WTC11 (cell line): ENCODE data around the gene PRKN. TPM values are rescaled to one million over a fixed set of nuclear protein-coding genes. Genes with fewer than 3 reads are reported as not detected.
A peak's percentile ranks its signal among the peaks of the same experiment; 100 is the strongest.

ENCODE experiments used
- ATAC-seq: fragments of 200-7000 bp; cut with Tn5 transposase; 2 replicates; pipeline ENCODE4 v1.10.0; 2021; ENCODE audit warnings: mild to moderate bottlenecking, moderate library complexity
- CTCF ChIA-PET: fragments of 300-600 bp; sonication (Branson Sonifier 250); formaldehyde crosslinking; loops from one replicate; lab custom pipeline; 2021; ENCODE audit warnings: antibody characterized with exemption; lab: Charles Lee
- POLR2A ChIA-PET: fragments of 350-600 bp; sonication (Branson Sonifier 250); formaldehyde crosslinking; loops from one replicate; lab custom pipeline; 2021; ENCODE audit warnings: antibody characterized with exemption; lab: Charles Lee
- DNase-seq: peaks from one replicate; pipeline ENCODE4 v3.0.0; 2021; ENCODE audit warnings: low spot score
- H3K27ac Mint-ChIP-seq: 2 replicates; pipeline ENCODE4 v1.8.0; 2021; ENCODE audit warnings: mixed read lengths
- H3K27me3 Mint-ChIP-seq: 2 replicates; pipeline ENCODE4 v1.8.0; 2021; ENCODE audit warnings: low read depth, mild to moderate bottlenecking, moderate library complexity, mixed read lengths
- H3K36me3 Mint-ChIP-seq: 2 replicates; pipeline ENCODE4 v1.8.0; 2021; ENCODE audit warnings: mixed read lengths
- H3K4me1 Mint-ChIP-seq: 2 replicates; pipeline ENCODE4 v1.8.0; 2022; ENCODE audit warnings: mixed read lengths
- H3K4me3 Mint-ChIP-seq: 2 replicates; pipeline ENCODE4 v1.8.0; 2021; ENCODE audit warnings: mild to moderate bottlenecking, moderate library complexity, mixed read lengths
- H3K9me3 Mint-ChIP-seq: 2 replicates; pipeline ENCODE4 v1.8.0; 2021; ENCODE audit warnings: mixed read lengths
- ARID4B ChIP-seq: sonication (generic); formaldehyde crosslinking; IDR thresholded peaks from 2 replicates; pipeline ENCODE4 v1.8.0; 2023; ENCODE audit warnings: missing genetic modification reagents, mild to moderate bottlenecking, borderline replicate concordance
- CREM ChIP-seq: sonication (generic); formaldehyde crosslinking; IDR thresholded peaks from 2 replicates; pipeline ENCODE4 v1.8.1; 2022; ENCODE audit warnings: mild to moderate bottlenecking, missing genetic modification reagents, moderate library complexity
- ETV6 ChIP-seq: sonication (generic); formaldehyde crosslinking; IDR thresholded peaks from 2 replicates; pipeline ENCODE4 v1.8.1; 2022; ENCODE audit warnings: mild to moderate bottlenecking, missing genetic modification reagents
- MLX ChIP-seq: sonication (generic); formaldehyde crosslinking; IDR thresholded peaks from 2 replicates; pipeline ENCODE4 v1.8.1; 2023; ENCODE audit warnings: mild to moderate bottlenecking, missing genetic modification reagents, moderate library complexity
- NFYB ChIP-seq: sonication (generic); formaldehyde crosslinking; conservative IDR thresholded peaks from 2 replicates; pipeline ENCODE4 v1.8.0; 2022; ENCODE audit warnings: low read depth, missing genetic modification reagents
- NR3C1 ChIP-seq: sonication (generic); formaldehyde crosslinking; conservative IDR thresholded peaks from 2 replicates; pipeline ENCODE4 v1.8.1; 2023; ENCODE audit warnings: low read depth, mild to moderate bottlenecking, missing genetic modification reagents
- SP1 ChIP-seq: sonication (generic); formaldehyde crosslinking; conservative IDR thresholded peaks from 2 replicates; pipeline ENCODE4 v1.8.1; 2022; ENCODE audit warnings: missing genetic modification reagents
- USF1 ChIP-seq: sonication (generic); formaldehyde crosslinking; IDR thresholded peaks from 2 replicates; pipeline ENCODE4 v1.8.0; 2022; ENCODE audit warnings: mild to moderate bottlenecking, missing genetic modification reagents
- ZNF232 ChIP-seq: sonication (generic); formaldehyde crosslinking; IDR thresholded peaks from 2 replicates; pipeline ENCODE4 v1.8.0; 2022; ENCODE audit warnings: mild to moderate bottlenecking, missing genetic modification reagents
- ZNF425 ChIP-seq: fragments of 250-450 bp; sonication (Bioruptor Pico); conservative IDR thresholded peaks from 2 replicates; pipeline ENCODE4 v1.9.0; 2021; ENCODE audit warnings: mild to moderate bottlenecking
- total RNA-seq: library from RNA; stranded (reverse); gene quantifications from 3 replicates; pipeline ENCODE4 v1.2.3, GENCODE V29; 2021
- TF ChIP-seq, protein P1 (sequence below): fragments of 250-450 bp; sonication (Bioruptor Pico); IDR thresholded peaks from 2 replicates; pipeline ENCODE4 v1.8.0; 2021; ENCODE audit warnings: mild to moderate bottlenecking
- TF ChIP-seq, protein P2 (sequence below): sonication (generic); formaldehyde crosslinking; IDR thresholded peaks from 2 replicates; pipeline ENCODE4 v1.8.1; 2023; ENCODE audit warnings: mild to moderate bottlenecking, missing genetic modification reagents, borderline replicate concordance
- TF ChIP-seq, protein P3 (sequence below): sonication (generic); formaldehyde crosslinking; IDR thresholded peaks from 2 replicates; pipeline ENCODE4 v1.8.1; 2022; ENCODE audit warnings: low read depth, mild to moderate bottlenecking, moderate library complexity, missing genetic modification reagents, borderline replicate concordance
- TF ChIP-seq, protein P4 (sequence below): sonication (generic); formaldehyde crosslinking; IDR thresholded peaks from 2 replicates; pipeline ENCODE4 v1.8.1; 2022; ENCODE audit warnings: missing genetic modification reagents, borderline replicate concordance

Gene PRKN
- total RNA-seq, 1 experiment from 2014 or later, result 0.59 TPM

GRCh38 chr6:161683400-161683799, 1044.2 kb downstream of the PRKN start (continued):
- no peak for TF ChIP-seq ZNF425 (CRISPR knock-in tag)
- TF ChIP-seq NFYB (CRISPR knock-in tag), result no peak
- TF ChIP-seq CREM (CRISPR knock-in tag), result no peak
- TF ChIP-seq, protein P1, sequence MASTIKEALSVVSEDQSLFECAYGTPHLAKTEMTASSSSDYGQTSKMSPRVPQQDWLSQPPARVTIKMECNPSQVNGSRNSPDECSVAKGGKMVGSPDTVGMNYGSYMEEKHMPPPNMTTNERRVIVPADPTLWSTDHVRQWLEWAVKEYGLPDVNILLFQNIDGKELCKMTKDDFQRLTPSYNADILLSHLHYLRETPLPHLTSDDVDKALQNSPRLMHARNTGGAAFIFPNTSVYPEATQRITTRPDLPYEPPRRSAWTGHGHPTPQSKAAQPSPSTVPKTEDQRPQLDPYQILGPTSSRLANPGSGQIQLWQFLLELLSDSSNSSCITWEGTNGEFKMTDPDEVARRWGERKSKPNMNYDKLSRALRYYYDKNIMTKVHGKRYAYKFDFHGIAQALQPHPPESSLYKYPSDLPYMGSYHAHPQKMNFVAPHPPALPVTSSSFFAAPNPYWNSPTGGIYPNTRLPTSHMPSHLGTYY (CRISPR knock-in tag), result no peak
- TF ChIP-seq, protein P2, sequence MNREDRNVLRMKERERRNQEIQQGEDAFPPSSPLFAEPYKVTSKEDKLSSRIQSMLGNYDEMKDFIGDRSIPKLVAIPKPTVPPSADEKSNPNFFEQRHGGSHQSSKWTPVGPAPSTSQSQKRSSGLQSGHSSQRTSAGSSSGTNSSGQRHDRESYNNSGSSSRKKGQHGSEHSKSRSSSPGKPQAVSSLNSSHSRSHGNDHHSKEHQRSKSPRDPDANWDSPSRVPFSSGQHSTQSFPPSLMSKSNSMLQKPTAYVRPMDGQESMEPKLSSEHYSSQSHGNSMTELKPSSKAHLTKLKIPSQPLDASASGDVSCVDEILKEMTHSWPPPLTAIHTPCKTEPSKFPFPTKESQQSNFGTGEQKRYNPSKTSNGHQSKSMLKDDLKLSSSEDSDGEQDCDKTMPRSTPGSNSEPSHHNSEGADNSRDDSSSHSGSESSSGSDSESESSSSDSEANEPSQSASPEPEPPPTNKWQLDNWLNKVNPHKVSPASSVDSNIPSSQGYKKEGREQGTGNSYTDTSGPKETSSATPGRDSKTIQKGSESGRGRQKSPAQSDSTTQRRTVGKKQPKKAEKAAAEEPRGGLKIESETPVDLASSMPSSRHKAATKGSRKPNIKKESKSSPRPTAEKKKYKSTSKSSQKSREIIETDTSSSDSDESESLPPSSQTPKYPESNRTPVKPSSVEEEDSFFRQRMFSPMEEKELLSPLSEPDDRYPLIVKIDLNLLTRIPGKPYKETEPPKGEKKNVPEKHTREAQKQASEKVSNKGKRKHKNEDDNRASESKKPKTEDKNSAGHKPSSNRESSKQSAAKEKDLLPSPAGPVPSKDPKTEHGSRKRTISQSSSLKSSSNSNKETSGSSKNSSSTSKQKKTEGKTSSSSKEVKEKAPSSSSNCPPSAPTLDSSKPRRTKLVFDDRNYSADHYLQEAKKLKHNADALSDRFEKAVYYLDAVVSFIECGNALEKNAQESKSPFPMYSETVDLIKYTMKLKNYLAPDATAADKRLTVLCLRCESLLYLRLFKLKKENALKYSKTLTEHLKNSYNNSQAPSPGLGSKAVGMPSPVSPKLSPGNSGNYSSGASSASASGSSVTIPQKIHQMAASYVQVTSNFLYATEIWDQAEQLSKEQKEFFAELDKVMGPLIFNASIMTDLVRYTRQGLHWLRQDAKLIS (CRISPR knock-in tag), result no peak
- no peak for TF ChIP-seq NR3C1 (CRISPR knock-in tag)
- no peak for TF ChIP-seq MLX (CRISPR knock-in tag)
- TF ChIP-seq ETV6, result no peak

- no peak overlapping the region for H3K27ac Mint-ChIP-seq
- DNase-seq (no peak), ATAC-seq (peak; percentile 52; the same call in 1 of the 2 replicates)
- H3K4me3 Mint-ChIP-seq, result no peak overlapping the region
- TF ChIP-seq USF1 (CRISPR knock-in tag) (no peak), SP1 (no peak), ZNF232 (CRISPR knock-in tag) (no peak), ARID4B (CRISPR knock-in tag) (no peak)
- TF ChIP-seq, protein P3, sequence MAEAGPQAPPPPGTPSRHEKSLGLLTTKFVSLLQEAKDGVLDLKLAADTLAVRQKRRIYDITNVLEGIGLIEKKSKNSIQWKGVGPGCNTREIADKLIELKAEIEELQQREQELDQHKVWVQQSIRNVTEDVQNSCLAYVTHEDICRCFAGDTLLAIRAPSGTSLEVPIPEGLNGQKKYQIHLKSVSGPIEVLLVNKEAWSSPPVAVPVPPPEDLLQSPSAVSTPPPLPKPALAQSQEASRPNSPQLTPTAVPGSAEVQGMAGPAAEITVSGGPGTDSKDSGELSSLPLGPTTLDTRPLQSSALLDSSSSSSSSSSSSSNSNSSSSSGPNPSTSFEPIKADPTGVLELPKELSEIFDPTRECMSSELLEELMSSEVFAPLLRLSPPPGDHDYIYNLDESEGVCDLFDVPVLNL (CRISPR knock-in tag), result no peak
- TF ChIP-seq, protein P4, sequence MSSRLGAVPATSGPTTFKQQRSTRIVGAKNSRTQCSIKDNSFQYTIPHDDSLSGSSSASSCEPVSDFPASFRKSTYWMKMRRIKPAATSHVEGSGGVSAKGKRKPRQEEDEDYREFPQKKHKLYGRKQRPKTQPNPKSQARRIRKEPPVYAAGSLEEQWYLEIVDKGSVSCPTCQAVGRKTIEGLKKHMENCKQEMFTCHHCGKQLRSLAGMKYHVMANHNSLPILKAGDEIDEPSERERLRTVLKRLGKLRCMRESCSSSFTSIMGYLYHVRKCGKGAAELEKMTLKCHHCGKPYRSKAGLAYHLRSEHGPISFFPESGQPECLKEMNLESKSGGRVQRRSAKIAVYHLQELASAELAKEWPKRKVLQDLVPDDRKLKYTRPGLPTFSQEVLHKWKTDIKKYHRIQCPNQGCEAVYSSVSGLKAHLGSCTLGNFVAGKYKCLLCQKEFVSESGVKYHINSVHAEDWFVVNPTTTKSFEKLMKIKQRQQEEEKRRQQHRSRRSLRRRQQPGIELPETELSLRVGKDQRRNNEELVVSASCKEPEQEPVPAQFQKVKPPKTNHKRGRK (CRISPR knock-in tag), result no peak
- H3K4me1 Mint-ChIP-seq, result peaks cover 8% of the 10 kb centered on the region
- ChIA-PET CTCF (interaction anchor here (0.5 to 2.3 kb wide), 2 partner anchors 12 to 64 kb away, joined by 5 to 7 read pairs; no protein-coding TSS in a partner anchor), POLR2A (no interaction called here)
- H3K27me3 Mint-ChIP-seq, result no peaks in the 10 kb centered on the region
- no peaks in the 10 kb centered on the region for H3K36me3 Mint-ChIP-seq
- H3K9me3 Mint-ChIP-seq, result no peaks in the 10 kb centered on the region
These were observed 1044.6 kb downstream of the PRKN start for GRCh38 chr6:161682982-161683381.
